Astrocyte (in vitro differentiated cells and primary cell): ENCODE results near the gene EVC2. TPM values are rescaled to one million over a fixed set of nuclear protein-coding genes. Genes with fewer than 3 reads are reported as not detected.
A peak's percentile ranks its signal among the peaks of the same experiment; 100 is the strongest.

Experiments
- DNase-seq: peaks from one replicate; pipeline ENCODE4 v3.0.0-alpha.2; 2010; ENCODE audit warnings: low read depth
- FAIRE-seq: peaks from 2 replicates; lab custom pipeline; 2011; peaks lifted over from hg19 to GRCh38; lab: Jason Lieb, UNC
- H2AFZ ChIP-seq: 2 replicates; pipeline ENCODE4 v1.6.0; 2012; ENCODE audit warnings: low read depth, low read length, inconsistent platforms
- H3K27ac ChIP-seq: 2 replicates; pipeline ENCODE4 v1.5.1; 2011; ENCODE audit warnings: low read depth, low read length, inconsistent platforms
- H3K27me3 ChIP-seq: 2 replicates; pipeline ENCODE4 v1.6.0; 2011; ENCODE audit warnings: low read length, inconsistent platforms; ENCODE audit not compliant: insufficient read depth
- H3K36me3 ChIP-seq: 2 replicates; pipeline ENCODE4 v1.5.1; 2011; ENCODE audit warnings: low read length, inconsistent platforms; ENCODE audit not compliant: insufficient read depth
- H3K4me1 ChIP-seq: 2 replicates; pipeline ENCODE4 v1.5.1; 2011; ENCODE audit warnings: low read length, inconsistent platforms; ENCODE audit not compliant: insufficient read depth
- H3K4me2 ChIP-seq: 2 replicates; pipeline ENCODE4 v1.6.0; 2012; ENCODE audit warnings: low read length, inconsistent platforms
- H3K4me3 ChIP-seq: 2 replicates; pipeline ENCODE4 v1.5.1; 2011; ENCODE audit warnings: low read depth, mild to moderate bottlenecking, low read length, inconsistent platforms; ENCODE audit not compliant: insufficient read depth
- H3K79me2 ChIP-seq: 2 replicates; pipeline ENCODE4 v1.6.0; 2012; ENCODE audit warnings: mild to moderate bottlenecking, low read length, inconsistent platforms; ENCODE audit not compliant: insufficient read depth
- H3K9ac ChIP-seq: 2 replicates; pipeline ENCODE4 v1.6.0; 2012; ENCODE audit warnings: mild to moderate bottlenecking, low read length, inconsistent platforms
- H3K9me3 ChIP-seq: 2 replicates; pipeline ENCODE4 v1.5.1; 2012; ENCODE audit warnings: low read depth, mild to moderate bottlenecking, low read length, inconsistent platforms; ENCODE audit not compliant: insufficient read depth
- H4K20me1 ChIP-seq: 2 replicates; pipeline ENCODE4 v1.6.0; 2012; ENCODE audit warnings: low read length, inconsistent platforms; ENCODE audit not compliant: insufficient read depth
- H3K27ac Mint-ChIP-seq: one replicate; pipeline ENCODE4 v1.8.0; 2021; ENCODE audit warnings: mild to moderate bottlenecking, mixed read lengths; ENCODE audit not compliant: unreplicated experiment
- H3K27me3 Mint-ChIP-seq: one replicate; pipeline ENCODE4 v1.8.0; 2021; ENCODE audit warnings: low read depth, mixed read lengths; ENCODE audit not compliant: unreplicated experiment
- H3K36me3 Mint-ChIP-seq: one replicate; pipeline ENCODE4 v1.8.0; 2021; ENCODE audit warnings: low read depth, mixed read lengths; ENCODE audit not compliant: unreplicated experiment
- H3K4me1 Mint-ChIP-seq: one replicate; pipeline ENCODE4 v1.8.0; 2021; ENCODE audit warnings: low read depth, mixed read lengths; ENCODE audit not compliant: unreplicated experiment
- H3K4me3 Mint-ChIP-seq: one replicate; pipeline ENCODE4 v1.8.0; 2021; ENCODE audit warnings: mild to moderate bottlenecking, moderate library complexity, mixed read lengths; ENCODE audit not compliant: unreplicated experiment
- H3K9me3 Mint-ChIP-seq: one replicate; pipeline ENCODE4 v1.8.0; 2021; ENCODE audit warnings: mild to moderate bottlenecking, mixed read lengths; ENCODE audit not compliant: unreplicated experiment
- EZH2 ChIP-seq: IDR thresholded peaks from 2 replicates; pipeline ENCODE4 v1.6.1; 2012; ENCODE audit warnings: mild to moderate bottlenecking, low read length, inconsistent platforms; ENCODE audit not compliant: insufficient read depth
- total RNA-seq: library from RNA; stranded (reverse); gene quantifications from 2 replicates; pipeline ENCODE4 v1.2.1, GENCODE V29; 2021
- TF ChIP-seq, protein P1 (sequence below): IDR thresholded peaks from 2 replicates; pipeline ENCODE4 v1.5.1; 2011; ENCODE audit warnings: low read depth, mild to moderate bottlenecking, inconsistent platforms, low read length, moderate library complexity; ENCODE audit not compliant: insufficient read depth

EVC2 gene
- total RNA-seq, 1 donor from 2014 or later, result 3.3 TPM

GRCh38 chr4:5746250-5746649 is 37.9 kb upstream of the EVC2 start:
- H3K27ac ChIP-seq, result peak overlapping the region; percentile 1
- Mint-ChIP-seq H3K36me3 (peaks cover 22% of the 10 kb centered on the region), H3K9me3 (no peaks in the 10 kb centered on the region), H3K27me3 (no peaks in the 10 kb centered on the region), H3K4me3 (no peak overlapping the region), H3K27ac (peak overlapping the region; percentile 73), H3K4me1 (peaks cover 46% of the 10 kb centered on the region)
- H3K79me2 ChIP-seq, result no peaks in the 10 kb centered on the region
- H3K36me3 ChIP-seq, result peaks cover 49% of the 10 kb centered on the region
- H3K9ac ChIP-seq, result peak overlapping the region; percentile 83
- no peak overlapping the region for H3K4me2 ChIP-seq
- H3K4me1 ChIP-seq, result peaks cover 47% of the 10 kb centered on the region
- no peaks in the 10 kb centered on the region for H3K9me3 ChIP-seq
- TF ChIP-seq EZH2, result no peak
- TF ChIP-seq, protein P1, sequence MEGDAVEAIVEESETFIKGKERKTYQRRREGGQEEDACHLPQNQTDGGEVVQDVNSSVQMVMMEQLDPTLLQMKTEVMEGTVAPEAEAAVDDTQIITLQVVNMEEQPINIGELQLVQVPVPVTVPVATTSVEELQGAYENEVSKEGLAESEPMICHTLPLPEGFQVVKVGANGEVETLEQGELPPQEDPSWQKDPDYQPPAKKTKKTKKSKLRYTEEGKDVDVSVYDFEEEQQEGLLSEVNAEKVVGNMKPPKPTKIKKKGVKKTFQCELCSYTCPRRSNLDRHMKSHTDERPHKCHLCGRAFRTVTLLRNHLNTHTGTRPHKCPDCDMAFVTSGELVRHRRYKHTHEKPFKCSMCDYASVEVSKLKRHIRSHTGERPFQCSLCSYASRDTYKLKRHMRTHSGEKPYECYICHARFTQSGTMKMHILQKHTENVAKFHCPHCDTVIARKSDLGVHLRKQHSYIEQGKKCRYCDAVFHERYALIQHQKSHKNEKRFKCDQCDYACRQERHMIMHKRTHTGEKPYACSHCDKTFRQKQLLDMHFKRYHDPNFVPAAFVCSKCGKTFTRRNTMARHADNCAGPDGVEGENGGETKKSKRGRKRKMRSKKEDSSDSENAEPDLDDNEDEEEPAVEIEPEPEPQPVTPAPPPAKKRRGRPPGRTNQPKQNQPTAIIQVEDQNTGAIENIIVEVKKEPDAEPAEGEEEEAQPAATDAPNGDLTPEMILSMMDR, result no peak
- FAIRE-seq, result no peak
- no peak overlapping the region for H3K4me3 ChIP-seq
- no peaks in the 10 kb centered on the region for H4K20me1 ChIP-seq
- H3K27me3 ChIP-seq, result no peaks in the 10 kb centered on the region
- no peak overlapping the region for H2AFZ ChIP-seq
- DNase-seq, result no peak

DNA sequence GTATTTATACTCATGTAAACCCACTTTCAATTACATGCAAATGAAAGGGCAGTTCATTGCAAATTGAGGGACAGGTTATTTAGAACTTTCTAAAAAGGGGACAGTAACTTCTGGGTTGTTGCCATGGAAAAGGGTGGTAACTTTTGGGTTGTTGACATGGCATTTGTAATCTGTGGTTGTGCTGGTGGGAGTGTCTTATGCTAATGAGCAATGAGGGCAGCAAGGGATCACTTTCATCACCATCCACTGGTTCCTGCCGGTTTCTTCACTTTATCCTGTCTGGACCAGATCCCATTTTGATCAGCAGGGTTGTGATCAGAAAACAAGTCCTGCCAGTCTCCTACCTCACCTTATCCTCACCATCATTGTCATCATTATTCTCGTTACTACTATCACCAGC is 34.6 kb upstream of the EVC2 start:
- TF ChIP-seq, protein P1, result no peak
- TF ChIP-seq EZH2, result no peak
- Histone ChIP-seq H3K27ac (no peak overlapping the region), H3K9ac (no peak overlapping the region), H3K79me2 (no peaks in the 10 kb centered on the region), H3K4me3 (no peak overlapping the region), H3K9me3 (no peaks in the 10 kb centered on the region), H3K36me3 (peaks cover 50% of the 10 kb centered on the region), H2AFZ (no peak overlapping the region), H3K4me1 (peaks cover 20% of the 10 kb centered on the region), H3K27me3 (no peaks in the 10 kb centered on the region), H4K20me1 (no peaks in the 10 kb centered on the region), H3K4me2 (no peak overlapping the region)
- DNase-seq, result no peak
- peaks cover 22% of the 10 kb centered on the region for H3K4me1 Mint-ChIP-seq
- H3K9me3 Mint-ChIP-seq, result no peaks in the 10 kb centered on the region
- no peak overlapping the region for H3K4me3 Mint-ChIP-seq
- H3K36me3 Mint-ChIP-seq, result peaks cover 15% of the 10 kb centered on the region
- no peaks in the 10 kb centered on the region for H3K27me3 Mint-ChIP-seq
- no peak for FAIRE-seq
- no peak overlapping the region for H3K27ac Mint-ChIP-seq

GRCh38 chr4:5742388-5742787 is 34.0 kb upstream of the EVC2 start:
- peaks cover 13% of the 10 kb centered on the region for H3K36me3 Mint-ChIP-seq
- no peaks in the 10 kb centered on the region for H3K9me3 ChIP-seq
- H3K4me3 Mint-ChIP-seq, result no peak overlapping the region
- H3K27me3 ChIP-seq, result no peaks in the 10 kb centered on the region
- FAIRE-seq, result no peak
- no peak overlapping the region for H3K4me2 ChIP-seq
- peaks cover 54% of the 10 kb centered on the region for H3K36me3 ChIP-seq
- peaks cover 16% of the 10 kb centered on the region for H3K4me1 Mint-ChIP-seq
- H3K4me1 ChIP-seq, result peaks cover 14% of the 10 kb centered on the region
- no peaks in the 10 kb centered on the region for H3K9me3 Mint-ChIP-seq
- no peak overlapping the region for H3K4me3 ChIP-seq
- no peak for TF ChIP-seq EZH2
- TF ChIP-seq, protein P1, result no peak
- no peak overlapping the region for H3K27ac ChIP-seq
- no peaks in the 10 kb centered on the region for H4K20me1 ChIP-seq
- H3K27me3 Mint-ChIP-seq, result no peaks in the 10 kb centered on the region
- no peak for DNase-seq
- no peaks in the 10 kb centered on the region for H3K79me2 ChIP-seq
- H2AFZ ChIP-seq, result no peak overlapping the region
- H3K27ac Mint-ChIP-seq, result no peak overlapping the region
- no peak overlapping the region for H3K9ac ChIP-seq
